ENCODE data around the gene PIKFYVE. TPM values are rescaled to one million over a fixed set of nuclear protein-coding genes. Genes with fewer than 3 reads are reported as not detected.

Gene PIKFYVE
- total RNA-seq, 1 experiment from 2014 or later = 27.2 TPM

GRCh38 chr2:208373460-208374089, 107.5 kb downstream of the PIKFYVE start:
- H3K9ac ChIP-seq (ENCODE audit: extremely low read depth, insufficient read length, low read length) = no peak overlapping the region
- H3K4me1 Mint-ChIP-seq = peaks cover 21 to 22% of the 10 kb centered on the region in 2 experiments
- no peak overlapping the region for H3T11ph ChIP-seq (ENCODE audit: low read length)
- no peak overlapping the region for H2BK120ac ChIP-seq (ENCODE audit: low read depth, low read length, poor library complexity, severe bottlenecking)
- no peak overlapping the region for H2BK15ac ChIP-seq (ENCODE audit: low read depth, low read length)
- H3K9me3 ChIP-seq (ENCODE audit: control insufficient read depth, low read depth, low read length) = no peaks in the 10 kb centered on the region
- WGBS (ENCODE audit: extremely low coverage, insufficient read length, low lambda C conversion rate) = no CpG with 5 or more reads among the region's 2 CpGs
- H2AK5ac ChIP-seq (ENCODE audit: insufficient read length, low read length) = no peak overlapping the region
- no peak overlapping the region for H3K27ac ChIP-seq (ENCODE audit: insufficient read length, low read depth, low read length)
- no peak overlapping the region for H3K23ac ChIP-seq (ENCODE audit: insufficient read length, low read depth, low read length)
- peaks cover 4 to 14% (median 4%) of the 10 kb centered on the region in 3 experiments; a peak in 4 of 7 replicates for H3K36me3 Mint-ChIP-seq (ENCODE audit: insufficient read depth in 1 of 3, low read depth in 3 of 3)
- H3K56ac ChIP-seq (ENCODE audit: insufficient read length, low read depth, low read length) = no peak overlapping the region
- no peaks in the 10 kb centered on the region for H3K27me3 ChIP-seq (ENCODE audit: insufficient read depth, low read length)
- no peaks in the 10 kb centered on the region for H3K79me2 ChIP-seq (ENCODE audit: insufficient read depth, low read length)
- TF ChIP-seq CTCF (conservative IDR thresholded peaks at IDR 0.05) = peak; percentile 86
- no peaks in the 10 kb centered on the region for H3K79me1 ChIP-seq (ENCODE audit: insufficient read depth, low read depth, low read length, poor library complexity, severe bottlenecking)
- peaks cover 8 to 9% of the 10 kb centered on the region in 2 experiments; a peak in 4 of 5 replicates for H3K9me3 Mint-ChIP-seq
- no peak overlapping the region for H2AFZ ChIP-seq (ENCODE audit: low read length)
- H4K91ac ChIP-seq (ENCODE audit: insufficient read length, low read depth, low read length) = no peak overlapping the region
- no peak overlapping the region for H3K4ac ChIP-seq (ENCODE audit: low read depth, low read length)
- H4K8ac ChIP-seq (replicated peaks; ENCODE audit: insufficient read length, low read depth, low read length) = no peak overlapping the region
- H2BK12ac ChIP-seq (ENCODE audit: insufficient read length, low read depth, low read length) = no peak overlapping the region
- no peak overlapping the region for H3K4me3 Mint-ChIP-seq
- no peaks in the 10 kb centered on the region for H3K23me2 ChIP-seq (ENCODE audit: insufficient read length, low read depth, low read length, poor library complexity, severe bottlenecking)
- no peak overlapping the region for H2BK20ac ChIP-seq (ENCODE audit: low read depth, low read length, poor library complexity, severe bottlenecking)
- H4K5ac ChIP-seq (ENCODE audit: insufficient read length, low read depth, low read length) = no peak overlapping the region
- H2BK5ac ChIP-seq (ENCODE audit: insufficient read length, low read length) = no peak overlapping the region
- no peak overlapping the region for H3K4me2 ChIP-seq (ENCODE audit: insufficient read depth, insufficient read length, low read length)
- peak; percentile 49 for DNase-seq
- no peaks in the 10 kb centered on the region for H4K20me1 ChIP-seq (ENCODE audit: control insufficient read depth, insufficient read depth, insufficient read length)
- H3K27me3 Mint-ChIP-seq (ENCODE audit: low read depth) = no peaks in the 10 kb centered on the region; the same call in 1 of the 2 replicates
- no peak overlapping the region for H3K18ac ChIP-seq (ENCODE audit: insufficient read length, low read depth, low read length)
- H3K27ac Mint-ChIP-seq = no peak overlapping the region
- H3K14ac ChIP-seq (ENCODE audit: insufficient read depth, low read length) = no peak overlapping the region
- H3K4me1 ChIP-seq (ENCODE audit: insufficient read depth, low read length) = peaks cover 4% of the 10 kb centered on the region; the same call in 1 of the 2 replicates
